Vagina (tissue), 2 donors: ENCODE data around the gene TMEM163.
A peak's percentile ranks its signal among the peaks of the same experiment; 100 is the strongest.

ENCODE experiments used
- CTCF ChIP-seq, 3 experiments: fragments of 450-650 bp in 2 of 3; fragments of 200-600 bp in 1 of 3; sonication (generic) in 1 of 3; IDR thresholded peaks; one replicate each; pipeline ENCODE4 v1.5.1; 2017 to 2019; ENCODE audit warnings: antibody characterized with exemption in 3 of 3, mild to moderate bottlenecking in 2 of 3, moderate library complexity in 2 of 3
- POLR2A ChIP-seq, 2 donors: fragments of 450-650 bp; IDR thresholded peaks; one replicate each; pipeline ENCODE4 v1.6.1; 2017; ENCODE audit warnings: antibody characterized with exemption in 2 of 2, mild to moderate bottlenecking in 2 of 2, moderate library complexity in 2 of 2
- POLR2AphosphoS5 ChIP-seq, 2 donors: sonication (generic); formaldehyde crosslinking; IDR thresholded peaks; one replicate each; pipeline ENCODE4 v1.9.0; 2017; ENCODE audit warnings: antibody characterized with exemption in 2 of 2, mild to moderate bottlenecking in 2 of 2, low read depth in 1 of 2; ENCODE audit not compliant: insufficient read depth in 1 of 2

GRCh38 chr2:134460583-134460998 is 258.2 kb downstream of the TMEM163 start:
- TF ChIP-seq POLR2A (IDR thresholded peaks at IDR 0.05) (no peak), POLR2AphosphoS5 (IDR thresholded peaks at IDR 0.05; ENCODE audit: insufficient read depth in 1 of 2, low read depth in 1 of 2) (no peak), CTCF (IDR thresholded peaks at IDR 0.05) (peak in 1 of 3 experiments; percentile 17)
